Gastrocnemius medialis (tissue), 4 donors: ENCODE results near the gene LYPD1.

Experiments used
- POLR2A ChIP-seq, 2 donors: fragments of 450-650 bp; IDR thresholded peaks; one replicate each; pipeline ENCODE4 v1.6.1; 2017; ENCODE audit warnings: antibody characterized with exemption in 2 of 2, mild to moderate bottlenecking in 2 of 2, moderate library complexity in 2 of 2
- TF ChIP-seq, protein P1 (sequence below), 5 experiments: fragments of 450-650 bp in 3 of 5; fragments of 200-600 bp in 2 of 5; sonication (generic) in 2 of 5; IDR thresholded peaks in 4 of 5; conservative IDR thresholded peaks in 1 of 5; 1 replicate in 4 of 5; 2 replicates in 1 of 5; pipeline ENCODE4 v1.5.1; 2016 to 2019; ENCODE audit warnings: antibody characterized with exemption in 5 of 5, mild to moderate bottlenecking in 3 of 5, moderate library complexity in 3 of 5

DNA sequence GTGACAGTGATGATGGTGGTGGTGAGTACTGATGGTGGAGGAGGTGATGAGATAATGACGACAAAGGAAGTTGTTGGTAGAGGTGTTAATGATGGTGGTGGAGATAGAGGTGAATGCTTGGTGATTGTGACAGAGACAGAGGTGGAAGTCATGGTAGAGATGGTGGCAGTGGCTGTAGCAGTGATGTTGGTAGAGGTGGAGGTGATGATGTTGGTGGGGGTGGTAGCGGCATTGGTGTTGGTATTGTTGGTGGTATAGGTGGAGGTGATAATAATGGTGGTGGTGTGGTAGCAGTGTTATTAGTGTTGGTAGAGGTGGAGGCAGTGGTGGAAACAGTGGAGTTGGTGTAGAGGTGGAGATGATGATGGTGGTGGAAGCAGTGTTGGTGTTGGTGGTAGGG lies 36.4 kb downstream of the LYPD1 start:
- TF ChIP-seq, protein P1, sequence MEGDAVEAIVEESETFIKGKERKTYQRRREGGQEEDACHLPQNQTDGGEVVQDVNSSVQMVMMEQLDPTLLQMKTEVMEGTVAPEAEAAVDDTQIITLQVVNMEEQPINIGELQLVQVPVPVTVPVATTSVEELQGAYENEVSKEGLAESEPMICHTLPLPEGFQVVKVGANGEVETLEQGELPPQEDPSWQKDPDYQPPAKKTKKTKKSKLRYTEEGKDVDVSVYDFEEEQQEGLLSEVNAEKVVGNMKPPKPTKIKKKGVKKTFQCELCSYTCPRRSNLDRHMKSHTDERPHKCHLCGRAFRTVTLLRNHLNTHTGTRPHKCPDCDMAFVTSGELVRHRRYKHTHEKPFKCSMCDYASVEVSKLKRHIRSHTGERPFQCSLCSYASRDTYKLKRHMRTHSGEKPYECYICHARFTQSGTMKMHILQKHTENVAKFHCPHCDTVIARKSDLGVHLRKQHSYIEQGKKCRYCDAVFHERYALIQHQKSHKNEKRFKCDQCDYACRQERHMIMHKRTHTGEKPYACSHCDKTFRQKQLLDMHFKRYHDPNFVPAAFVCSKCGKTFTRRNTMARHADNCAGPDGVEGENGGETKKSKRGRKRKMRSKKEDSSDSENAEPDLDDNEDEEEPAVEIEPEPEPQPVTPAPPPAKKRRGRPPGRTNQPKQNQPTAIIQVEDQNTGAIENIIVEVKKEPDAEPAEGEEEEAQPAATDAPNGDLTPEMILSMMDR (IDR thresholded peaks at IDR 0.05 in 4 of 5, conservative IDR thresholded peaks at IDR 0.05 in 1 of 5), result no peak
- TF ChIP-seq POLR2A (IDR thresholded peaks at IDR 0.05), result no peak
